ENCODE measurements around the gene COQ7.
A peak's percentile ranks its signal among the peaks of the same experiment; 100 is the strongest.

Gene COQ7

DNA sequence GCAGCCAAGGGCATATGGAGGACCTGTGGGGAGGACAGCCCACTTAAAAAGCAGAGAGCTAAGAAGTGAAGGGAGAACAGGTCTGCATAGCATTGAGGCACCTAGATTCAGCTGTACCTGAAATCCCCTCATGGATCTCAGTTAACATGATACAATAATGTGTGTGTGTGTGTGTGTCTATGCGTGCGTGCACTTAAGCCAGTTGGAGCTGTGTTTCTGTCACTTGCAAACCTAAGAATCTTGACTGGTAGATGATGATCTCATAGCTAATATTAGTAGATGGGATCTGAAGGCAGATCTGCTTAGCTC is 44.6 kb downstream of the COQ7 start:
- Histone ChIP-seq H3K27me3 (ENCODE audit: insufficient read depth, poor library complexity, severe bottlenecking) (peaks cover 5% of the 10 kb centered on the region), H3K4me3 (replicated peaks; ENCODE audit: insufficient read depth, low read length) (no peak overlapping the region), H3K27ac (replicated peaks) (no peak overlapping the region)
- no peak for DNase-seq (ENCODE audit: low read depth in 1 of 2, low spot score in 1 of 2)
- TF ChIP-seq POLR2AphosphoS5 (IDR thresholded peaks at IDR 0.05; ENCODE audit: low read depth) (no peak), GABPA (IDR thresholded peaks at IDR 0.05; ENCODE audit: low read depth) (no peak), SPI1 (IDR thresholded peaks at IDR 0.05; ENCODE audit: borderline replicate concordance, low read depth) (no peak), CTCF (IDR thresholded peaks at IDR 0.05; ENCODE audit: insufficient read depth, low read length) (no peak)
- TF ChIP-seq, protein P1, sequence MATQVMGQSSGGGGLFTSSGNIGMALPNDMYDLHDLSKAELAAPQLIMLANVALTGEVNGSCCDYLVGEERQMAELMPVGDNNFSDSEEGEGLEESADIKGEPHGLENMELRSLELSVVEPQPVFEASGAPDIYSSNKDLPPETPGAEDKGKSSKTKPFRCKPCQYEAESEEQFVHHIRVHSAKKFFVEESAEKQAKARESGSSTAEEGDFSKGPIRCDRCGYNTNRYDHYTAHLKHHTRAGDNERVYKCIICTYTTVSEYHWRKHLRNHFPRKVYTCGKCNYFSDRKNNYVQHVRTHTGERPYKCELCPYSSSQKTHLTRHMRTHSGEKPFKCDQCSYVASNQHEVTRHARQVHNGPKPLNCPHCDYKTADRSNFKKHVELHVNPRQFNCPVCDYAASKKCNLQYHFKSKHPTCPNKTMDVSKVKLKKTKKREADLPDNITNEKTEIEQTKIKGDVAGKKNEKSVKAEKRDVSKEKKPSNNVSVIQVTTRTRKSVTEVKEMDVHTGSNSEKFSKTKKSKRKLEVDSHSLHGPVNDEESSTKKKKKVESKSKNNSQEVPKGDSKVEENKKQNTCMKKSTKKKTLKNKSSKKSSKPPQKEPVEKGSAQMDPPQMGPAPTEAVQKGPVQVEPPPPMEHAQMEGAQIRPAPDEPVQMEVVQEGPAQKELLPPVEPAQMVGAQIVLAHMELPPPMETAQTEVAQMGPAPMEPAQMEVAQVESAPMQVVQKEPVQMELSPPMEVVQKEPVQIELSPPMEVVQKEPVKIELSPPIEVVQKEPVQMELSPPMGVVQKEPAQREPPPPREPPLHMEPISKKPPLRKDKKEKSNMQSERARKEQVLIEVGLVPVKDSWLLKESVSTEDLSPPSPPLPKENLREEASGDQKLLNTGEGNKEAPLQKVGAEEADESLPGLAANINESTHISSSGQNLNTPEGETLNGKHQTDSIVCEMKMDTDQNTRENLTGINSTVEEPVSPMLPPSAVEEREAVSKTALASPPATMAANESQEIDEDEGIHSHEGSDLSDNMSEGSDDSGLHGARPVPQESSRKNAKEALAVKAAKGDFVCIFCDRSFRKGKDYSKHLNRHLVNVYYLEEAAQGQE (IDR thresholded peaks at IDR 0.05; ENCODE audit: insufficient replicate concordance, low read depth) = no peak

- no peak for TF ChIP-seq POLR2AphosphoS5 (IDR thresholded peaks at IDR 0.05; ENCODE audit: low read depth)
- TF ChIP-seq SPI1 (IDR thresholded peaks at IDR 0.05; ENCODE audit: borderline replicate concordance, low read depth) = no peak
- no peak for TF ChIP-seq CTCF (IDR thresholded peaks at IDR 0.05; ENCODE audit: insufficient read depth, low read length)
- TF ChIP-seq, protein P1 (IDR thresholded peaks at IDR 0.05; ENCODE audit: insufficient replicate concordance, low read depth) = no peak
- no peak for TF ChIP-seq GABPA (IDR thresholded peaks at IDR 0.05; ENCODE audit: low read depth)
- no peak within 1 kb of the TSS for H3K27ac ChIP-seq (replicated peaks)
- no peak for DNase-seq (ENCODE audit: low read depth in 1 of 2, low spot score in 1 of 2)
- H3K27me3 ChIP-seq (ENCODE audit: insufficient read depth, poor library complexity, severe bottlenecking) = peaks cover 5% of the 10 kb centered on the region
- H3K4me3 ChIP-seq (replicated peaks; ENCODE audit: insufficient read depth, low read length) = peak within 1 kb of the TSS; percentile 44
These were observed 46.4 kb downstream of the COQ7 start, which contains the start of gene ITPRIPL2 for GRCh38 chr16:19113577-19114358. Gene ITPRIPL2, plus strand, starts transcription at chr16:19113964. Its CDS starts 498 bp downstream, at chr16:19114462.

DNA sequence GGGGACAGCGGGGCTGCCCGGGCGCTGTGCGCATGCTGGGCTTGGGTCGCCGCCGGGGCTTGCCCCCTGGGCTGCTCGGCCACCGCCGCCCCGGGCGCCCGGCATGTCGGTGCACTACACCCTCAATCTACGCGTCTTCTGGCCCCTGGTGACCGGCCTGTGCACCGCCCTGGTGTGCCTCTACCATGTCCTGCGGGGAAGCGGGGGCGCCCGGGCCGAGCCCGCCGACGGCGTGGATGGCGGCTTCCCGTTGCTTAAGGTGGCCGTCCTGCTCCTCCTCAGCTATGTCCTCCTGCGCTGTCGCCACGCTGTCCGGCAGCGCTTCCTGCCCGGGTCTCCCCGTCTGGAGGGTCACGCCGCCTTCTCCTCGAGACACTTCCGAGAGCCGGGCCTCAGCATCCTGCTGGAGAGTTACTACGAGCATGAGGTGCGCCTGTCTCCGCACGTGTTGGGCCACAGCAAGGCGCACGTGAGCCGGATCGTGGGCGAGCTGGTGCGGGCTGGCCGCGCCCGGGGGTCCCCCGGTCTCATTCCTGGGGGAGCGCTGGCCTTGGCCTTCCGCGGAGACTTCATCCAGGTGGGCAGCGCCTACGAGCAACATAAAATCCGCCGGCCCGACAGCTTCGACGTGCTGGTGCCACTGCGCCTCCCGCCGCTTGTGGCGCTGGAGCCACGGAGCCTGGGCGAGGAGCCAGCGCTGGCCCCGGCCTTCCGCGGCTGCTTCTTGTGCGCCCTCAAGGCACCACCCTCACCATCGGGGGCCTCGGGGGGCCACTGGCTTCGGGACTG is 47.1 kb downstream of the COQ7 start:
- Histone ChIP-seq H3K27ac (replicated peaks) (no peak overlapping the region), H3K4me3 (replicated peaks; ENCODE audit: insufficient read depth, low read length) (peak overlapping the region; percentile 44), H3K27me3 (ENCODE audit: insufficient read depth, poor library complexity, severe bottlenecking) (peaks cover 5% of the 10 kb centered on the region)
- TF ChIP-seq CTCF (IDR thresholded peaks at IDR 0.05; ENCODE audit: insufficient read depth, low read length) (no peak), POLR2AphosphoS5 (IDR thresholded peaks at IDR 0.05; ENCODE audit: low read depth) (no peak), SPI1 (IDR thresholded peaks at IDR 0.05; ENCODE audit: borderline replicate concordance, low read depth) (no peak)
- DNase-seq (ENCODE audit: low read depth in 1 of 2, low spot score in 1 of 2) = no peak

Measured in HL-60 (cell line).